GM08714 (cell line): Measurements from ENCODE around the gene SLC44A1.

Experiments
- H3K4me3 ChIP-seq: fragments of 200-500 bp; sonication (Bioruptor generic); 2 replicates; pipeline ENCODE4 v1.5.1; 2014; ENCODE audit warnings: mild to moderate bottlenecking, low read length, inconsistent platforms
- ZNF274 ChIP-seq: IDR thresholded peaks from 2 replicates; pipeline ENCODE4 v1.6.1; 2012; ENCODE audit warnings: mild to moderate bottlenecking, low read depth, low read length

SLC44A1 gene

DNA sequence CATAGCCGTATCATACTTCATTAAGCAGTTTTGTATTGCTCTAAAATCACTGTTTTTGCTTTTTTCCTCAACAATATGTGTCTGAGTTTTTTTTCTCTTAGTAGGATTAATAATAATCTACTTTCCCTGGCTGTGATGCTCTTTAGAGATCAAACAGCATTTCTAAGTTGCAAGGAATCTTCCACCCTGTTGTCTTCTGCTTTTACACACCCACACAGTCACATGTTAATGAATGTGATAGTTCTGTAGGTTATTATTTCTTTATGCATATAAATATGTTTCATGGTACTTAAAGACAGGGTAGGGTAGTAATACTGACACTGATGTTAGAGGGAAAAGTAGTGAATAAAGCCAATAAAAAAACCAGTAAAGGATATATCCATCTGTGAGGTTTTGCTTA, 29.3 kb downstream of the SLC44A1 start:
- H3K4me3 ChIP-seq: no peak overlapping the region
- no peak for TF ChIP-seq ZNF274

DNA sequence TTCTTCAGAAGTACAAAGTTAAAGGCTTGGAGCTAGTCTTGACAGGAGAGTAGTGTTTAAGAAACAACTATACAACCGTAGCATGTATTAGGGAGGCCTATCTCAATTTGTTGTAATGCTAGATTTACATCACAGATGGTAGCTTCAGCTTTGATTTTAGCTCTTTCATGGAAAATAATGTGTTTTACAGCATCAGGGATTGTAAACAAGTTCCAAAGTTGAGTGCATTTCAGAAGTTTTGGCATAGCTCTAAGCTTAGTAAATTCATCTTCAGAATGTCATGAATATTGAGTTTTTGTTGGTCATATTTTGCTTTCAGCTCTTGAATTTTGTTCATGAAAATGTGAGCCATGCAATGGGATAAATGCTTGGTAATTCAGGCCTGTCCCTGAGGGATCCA, 30.7 kb downstream of the SLC44A1 start:
- H3K4me3 ChIP-seq: no peak overlapping the region
- TF ChIP-seq ZNF274: no peak

DNA sequence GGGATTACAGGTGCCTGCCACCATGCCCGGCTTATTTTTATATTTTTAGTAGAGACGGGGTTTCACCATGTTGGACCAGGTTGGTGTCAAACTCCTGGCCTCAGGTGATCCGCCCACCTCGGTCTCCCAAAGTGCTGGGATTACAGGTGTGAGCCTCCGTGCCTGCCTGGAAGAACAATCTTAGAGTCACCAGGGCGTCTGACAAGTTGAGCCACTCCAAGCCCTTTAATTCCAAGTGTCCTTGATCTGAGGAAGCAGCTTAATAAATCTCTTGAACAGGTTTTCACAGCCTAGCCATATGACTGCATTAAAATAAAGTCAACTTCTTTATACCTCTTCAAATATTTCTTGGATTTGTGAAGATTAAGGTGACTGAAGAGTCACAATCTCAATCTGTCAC, 31.5 kb downstream of the SLC44A1 start:
- no peak overlapping the region for H3K4me3 ChIP-seq
- no peak for TF ChIP-seq ZNF274

DNA sequence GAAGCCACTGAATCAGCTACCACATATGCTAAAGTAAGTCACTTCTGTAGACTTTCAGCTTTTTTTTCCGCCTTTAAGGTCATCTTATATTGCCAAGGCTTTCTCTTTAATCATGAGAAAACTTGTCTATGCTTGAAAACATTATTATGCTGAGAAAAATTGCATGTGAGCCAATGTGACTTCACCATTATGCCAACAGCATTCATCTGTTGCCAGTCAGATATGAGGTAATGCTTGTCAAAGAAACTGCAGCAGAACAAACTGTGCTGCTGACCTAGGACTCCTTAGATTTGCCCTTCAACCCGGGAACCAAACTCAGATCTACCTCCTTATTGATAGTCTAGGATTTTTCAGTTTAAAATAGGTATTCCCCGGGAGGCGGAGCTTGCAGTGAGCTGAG, 34.3 kb downstream of the SLC44A1 start:
- no peak for TF ChIP-seq ZNF274
- H3K4me3 ChIP-seq: no peak overlapping the region

DNA sequence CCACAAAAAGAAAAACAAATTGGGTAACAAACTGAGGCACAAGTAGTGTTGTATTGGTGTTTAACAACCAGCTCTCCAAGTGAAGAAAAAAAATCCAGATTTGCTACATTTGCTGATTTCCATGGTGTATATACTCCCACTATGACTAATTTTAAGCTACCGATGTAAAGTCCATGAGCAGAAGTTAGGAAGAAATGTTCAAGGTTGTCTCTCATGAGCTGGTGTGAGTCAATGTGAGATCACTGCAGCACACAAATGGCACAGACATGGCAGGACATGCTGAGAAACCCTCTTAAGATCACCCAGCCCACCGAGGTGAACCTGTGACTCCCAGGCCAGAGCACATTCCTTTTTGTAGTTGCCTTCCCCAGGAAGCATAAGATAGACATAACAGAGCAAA, 36.2 kb downstream of the SLC44A1 start:
- no peak for TF ChIP-seq ZNF274
- no peak overlapping the region for H3K4me3 ChIP-seq

DNA sequence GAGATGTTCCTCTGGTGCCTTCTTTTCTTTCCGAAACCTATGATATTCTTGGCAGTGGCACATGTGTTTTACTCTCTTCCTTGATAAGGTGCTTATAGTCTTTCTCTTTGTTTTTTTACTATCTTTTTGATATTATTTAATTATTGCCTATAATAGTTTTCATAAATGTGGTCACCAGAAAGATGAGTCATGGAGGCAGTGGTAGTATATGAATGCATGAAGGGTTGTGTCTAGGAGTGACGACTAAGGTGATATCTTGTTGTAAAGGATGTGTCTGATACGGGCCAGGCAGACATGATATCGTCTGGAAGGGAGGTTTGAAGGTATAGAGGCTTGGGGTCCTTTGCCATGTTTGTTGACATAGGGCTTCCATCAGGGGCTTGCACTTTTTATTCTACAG, 36.8 kb downstream of the SLC44A1 start:
- no peak overlapping the region for H3K4me3 ChIP-seq
- no peak for TF ChIP-seq ZNF274

DNA sequence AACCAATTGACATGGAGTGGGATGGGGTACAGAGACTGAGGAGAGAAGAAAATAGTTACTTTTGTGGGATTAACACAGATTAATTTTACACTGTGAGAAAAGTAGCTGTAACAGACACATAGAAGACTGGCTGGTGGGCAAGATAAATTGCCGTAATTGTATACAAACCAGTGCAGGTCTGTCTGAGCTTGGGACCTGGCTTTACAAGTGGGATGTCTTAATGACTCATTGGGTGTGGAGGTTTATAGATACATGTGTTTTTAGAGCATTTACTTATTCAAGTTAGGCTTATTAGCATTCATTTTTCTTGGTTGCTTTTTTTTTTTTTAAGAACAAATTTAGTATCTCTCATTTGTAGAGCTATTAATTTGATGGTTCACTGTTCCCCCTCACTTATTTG, 37.5 kb downstream of the SLC44A1 start:
- TF ChIP-seq ZNF274: no peak

DNA sequence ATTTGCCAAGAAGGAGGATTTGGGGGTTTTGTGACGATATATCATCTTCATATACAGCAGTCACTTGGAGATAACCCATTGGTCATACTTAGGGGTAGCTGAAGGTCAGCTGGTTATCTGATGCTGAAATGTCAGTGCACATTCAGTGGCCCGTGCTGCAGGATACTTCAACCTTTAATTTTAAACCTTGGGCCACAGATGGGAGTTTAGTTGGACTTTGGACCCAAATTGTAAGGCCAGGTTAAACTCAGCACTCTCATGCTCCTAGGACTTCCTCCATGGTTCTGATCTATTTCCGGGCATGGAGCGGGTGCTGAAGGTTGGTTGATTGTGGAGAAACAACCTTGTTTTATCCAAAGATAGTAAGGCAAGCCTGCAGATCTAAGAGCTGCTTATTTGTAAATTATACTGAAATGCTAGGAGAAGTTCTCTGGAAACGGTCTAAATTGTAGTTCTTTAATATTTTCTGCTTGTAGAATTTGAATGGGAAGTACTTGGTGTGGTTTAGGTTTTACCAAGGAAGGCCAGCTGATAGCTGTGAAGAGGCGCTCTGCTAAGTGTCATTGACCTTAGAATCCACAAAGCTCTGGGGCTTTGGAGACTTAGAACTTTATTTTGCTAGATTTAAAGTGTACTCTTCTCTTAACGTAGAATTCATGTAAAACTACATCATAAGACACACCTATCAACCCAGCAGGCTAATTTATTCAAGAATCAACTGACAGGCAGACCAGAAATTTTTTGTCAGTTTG, 38.6 kb downstream of the SLC44A1 start:
- no peak for TF ChIP-seq ZNF274
- H3K4me3 ChIP-seq: no peak overlapping the region

More for the DNA sequence above, 37.5 kb downstream of the SLC44A1 start:
- H3K4me3 ChIP-seq: no peak overlapping the region

DNA sequence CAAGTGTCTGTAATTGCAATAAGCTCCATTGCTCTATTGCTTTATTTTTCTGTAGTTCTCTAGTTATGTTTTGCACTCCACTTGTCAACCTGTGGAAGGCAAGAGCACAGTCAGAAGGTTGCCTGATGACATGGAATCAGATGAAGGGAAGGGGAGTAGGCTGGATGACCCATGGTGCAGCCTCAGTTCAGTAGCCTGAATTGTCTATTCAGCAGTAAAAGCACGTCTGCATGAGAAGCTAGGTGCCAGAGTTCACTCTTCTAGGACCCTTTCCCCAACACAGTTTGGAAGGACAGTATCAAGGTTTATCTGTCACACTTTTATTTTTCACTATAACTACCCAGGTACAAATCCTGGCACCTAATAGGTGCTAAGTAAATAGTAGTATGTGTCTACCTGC, 39.3 kb downstream of the SLC44A1 start:
- H3K4me3 ChIP-seq: no peak overlapping the region
- no peak for TF ChIP-seq ZNF274

DNA sequence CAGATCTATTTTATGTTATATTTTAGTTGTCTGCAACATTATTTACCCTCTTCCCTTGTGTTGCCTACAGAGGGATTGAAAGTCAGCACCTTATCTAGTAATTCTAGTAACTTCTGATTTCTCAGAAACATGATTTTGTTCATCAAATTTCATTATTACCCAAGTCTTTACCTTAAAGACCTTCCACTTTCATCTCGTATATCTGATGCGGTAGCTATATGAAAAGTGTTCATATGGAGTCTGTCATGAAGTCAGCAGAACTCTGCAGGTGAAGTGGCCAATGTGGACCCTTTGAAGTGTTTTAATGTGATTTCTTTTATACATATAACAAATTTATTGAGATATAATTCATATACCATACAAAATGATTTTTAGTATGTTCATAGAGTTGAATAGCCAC, 40.0 kb downstream of the SLC44A1 start:
- TF ChIP-seq ZNF274: no peak
- no peak overlapping the region for H3K4me3 ChIP-seq

DNA sequence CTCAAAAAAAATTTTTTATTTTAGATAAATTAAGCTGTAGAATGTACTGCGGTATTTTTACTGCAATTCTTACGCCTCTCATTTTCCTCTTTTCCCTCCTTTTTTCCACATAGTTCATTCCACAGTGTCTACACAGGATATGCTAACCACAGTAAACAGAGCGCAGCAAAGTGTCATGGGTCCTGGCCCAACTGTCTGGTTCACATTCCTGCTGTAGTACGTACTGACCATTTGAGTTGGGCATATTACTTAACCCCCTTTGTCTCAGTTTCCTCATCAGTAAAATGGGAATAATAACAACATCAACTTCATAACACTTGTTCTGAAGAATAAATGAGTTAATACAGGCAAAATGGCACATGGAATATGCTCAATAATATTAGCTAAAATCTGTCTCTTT, 41.6 kb downstream of the SLC44A1 start:
- no peak for TF ChIP-seq ZNF274
- no peak overlapping the region for H3K4me3 ChIP-seq

DNA sequence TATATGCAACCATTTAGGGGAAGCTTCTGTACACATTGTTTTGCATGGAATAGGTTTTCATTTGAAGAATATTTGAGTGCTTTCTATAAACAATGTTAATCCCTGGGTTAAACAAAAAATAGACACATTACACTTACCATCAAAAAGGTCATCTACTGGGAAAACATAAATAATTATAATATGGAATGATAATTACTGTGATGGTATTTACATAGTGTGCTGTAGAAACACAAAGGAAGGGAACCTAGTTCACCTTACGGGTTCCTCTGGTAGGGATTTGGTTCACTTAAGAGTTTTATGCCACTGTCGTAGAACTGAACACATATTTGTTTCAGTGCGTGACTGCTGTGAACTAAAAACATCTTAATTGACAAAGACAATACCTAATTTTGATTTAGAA, 44.9 kb downstream of the SLC44A1 start:
- no peak overlapping the region for H3K4me3 ChIP-seq
- TF ChIP-seq ZNF274: no peak

DNA sequence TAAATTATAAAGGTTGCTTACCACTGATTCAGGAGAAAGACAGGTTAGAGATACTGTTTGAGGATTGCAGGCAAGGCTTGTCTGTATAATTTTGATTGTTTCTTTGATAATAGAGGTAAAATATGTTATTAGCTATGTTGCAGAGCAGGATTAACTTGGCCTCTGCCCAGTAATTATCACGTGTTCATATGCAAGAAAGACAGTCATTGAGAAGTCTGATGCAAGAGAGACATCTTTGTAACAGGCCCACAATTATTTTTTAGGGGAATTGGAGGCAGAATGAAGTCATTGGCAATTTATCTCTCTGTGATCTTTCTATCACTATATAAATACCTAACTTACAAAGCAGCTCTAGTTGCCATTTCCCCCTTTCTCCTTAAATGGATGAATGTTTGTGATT, 46.0 kb downstream of the SLC44A1 start:
- no peak overlapping the region for H3K4me3 ChIP-seq
- TF ChIP-seq ZNF274: no peak

DNA sequence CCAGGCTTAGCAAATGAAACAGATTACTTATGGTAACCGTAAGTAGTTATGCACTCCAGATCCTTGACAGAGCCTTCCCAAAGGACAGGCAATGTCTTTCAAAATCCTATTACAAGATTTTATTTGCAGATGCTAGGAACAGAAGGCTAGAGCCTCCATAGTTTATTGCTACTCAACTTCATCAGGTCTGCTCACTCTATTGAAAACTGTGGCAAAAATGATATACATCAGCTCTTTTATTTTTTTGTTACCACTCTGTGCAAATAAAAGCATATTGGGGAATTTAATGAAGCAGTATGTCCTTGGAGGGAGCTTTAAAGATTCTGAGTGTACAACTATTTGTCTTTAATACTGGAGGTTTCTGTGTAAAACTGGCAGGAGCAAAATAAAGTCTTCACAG, 46.5 kb downstream of the SLC44A1 start:
- no peak for TF ChIP-seq ZNF274
- no peak overlapping the region for H3K4me3 ChIP-seq

DNA sequence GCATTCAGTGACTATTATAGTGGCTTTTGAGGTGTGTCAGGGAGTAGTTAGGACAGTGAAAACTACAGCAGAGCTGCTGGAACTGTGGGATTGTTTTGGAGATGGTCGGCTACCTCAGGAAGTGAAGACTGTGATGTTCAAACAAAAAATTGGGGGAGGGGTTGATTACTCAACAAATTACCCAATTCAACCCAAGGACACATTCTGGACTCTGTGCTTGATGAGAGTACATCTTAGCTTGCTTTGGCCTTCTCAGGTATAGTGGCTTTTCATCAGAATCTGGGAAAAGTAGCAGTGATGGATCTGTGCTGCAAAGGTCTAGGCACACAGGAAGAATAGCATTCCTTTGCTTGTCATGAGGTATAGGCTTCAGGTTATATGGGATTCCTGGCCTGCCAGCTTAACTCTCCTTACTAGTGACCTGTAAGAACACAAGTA, 47.0 kb downstream of the SLC44A1 start:
- no peak for TF ChIP-seq ZNF274
- no peak overlapping the region for H3K4me3 ChIP-seq

DNA sequence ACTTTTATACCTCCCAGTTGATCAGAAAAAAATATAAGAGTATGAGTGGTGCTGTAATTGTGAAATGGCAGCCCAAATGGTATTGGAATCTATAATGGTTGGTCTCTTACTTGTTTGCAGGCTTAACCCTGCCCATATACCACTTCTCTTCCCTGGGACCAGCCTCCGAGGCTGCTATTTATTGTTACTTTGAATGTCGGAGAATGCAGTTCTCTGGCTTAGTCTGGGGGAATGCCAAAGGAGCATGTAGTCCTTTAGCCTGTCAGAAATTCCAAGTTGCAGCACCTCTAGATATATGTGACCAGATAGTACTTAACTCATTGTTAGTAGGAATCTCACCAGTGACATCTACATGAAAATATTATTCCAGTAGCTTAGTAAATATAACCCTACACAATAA, 47.5 kb downstream of the SLC44A1 start:
- no peak for TF ChIP-seq ZNF274
- no peak overlapping the region for H3K4me3 ChIP-seq

DNA sequence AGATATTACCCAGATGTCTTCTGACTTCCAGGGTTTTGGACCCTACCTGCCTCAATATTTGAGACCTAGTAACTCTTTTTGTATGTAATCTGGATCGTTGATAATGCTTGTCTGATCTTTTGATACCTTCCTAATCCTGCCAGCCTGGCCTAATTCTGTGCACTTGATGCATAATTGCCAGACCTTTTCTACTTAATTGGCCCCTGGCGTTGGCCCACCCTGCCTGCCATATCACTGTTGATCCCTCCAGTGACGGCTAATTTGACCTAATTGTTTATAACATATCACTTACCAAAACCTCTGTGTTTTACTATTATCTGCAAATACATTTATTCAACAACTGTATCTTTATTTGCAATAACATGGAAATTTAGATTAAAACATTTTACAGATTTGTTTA, 49.0 kb downstream of the SLC44A1 start:
- no peak overlapping the region for H3K4me3 ChIP-seq
- no peak for TF ChIP-seq ZNF274
